ENCODE results near the gene PFAS. TPM values are rescaled to one million over a fixed set of nuclear protein-coding genes. Genes with fewer than 3 reads are reported as not detected.

PFAS gene
- total RNA-seq, 1 experiment from 2014 or later: 66.8 TPM

DNA sequence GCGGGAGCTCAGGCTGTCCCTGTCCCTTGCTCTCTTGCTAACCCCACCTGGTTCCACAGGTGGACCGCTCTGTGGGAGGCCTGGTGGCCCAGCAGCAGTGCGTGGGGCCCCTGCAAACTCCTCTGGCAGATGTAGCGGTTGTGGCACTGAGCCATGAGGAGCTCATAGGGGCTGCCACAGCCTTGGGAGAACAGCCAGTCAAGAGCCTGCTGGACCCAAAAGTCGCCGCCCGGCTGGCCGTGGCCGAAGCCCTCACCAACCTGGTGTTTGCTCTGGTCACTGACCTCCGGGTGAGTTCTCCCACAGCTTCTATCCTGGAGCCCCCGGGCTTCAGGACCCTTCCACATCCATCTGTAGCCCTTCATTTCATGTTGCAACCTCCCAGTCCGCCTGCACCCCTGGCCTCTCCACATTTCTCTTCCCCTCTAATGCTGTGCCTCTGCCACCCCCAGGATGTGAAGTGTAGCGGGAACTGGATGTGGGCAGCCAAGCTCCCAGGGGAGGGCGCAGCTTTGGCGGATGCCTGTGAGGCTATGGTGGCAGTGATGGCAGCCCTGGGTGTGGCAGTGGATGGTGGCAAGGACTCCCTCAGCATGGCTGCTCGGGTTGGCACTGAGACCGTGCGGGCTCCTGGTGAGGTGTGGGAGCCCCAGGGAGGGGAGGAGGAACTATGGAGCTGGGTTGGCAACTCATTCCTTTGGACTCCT lies 15.9 kb downstream of the PFAS start:
- H3K27ac Mint-ChIP-seq (ENCODE audit: unreplicated experiment): no peak overlapping the region
- peaks cover 33% of the 10 kb centered on the region for H3K36me3 Mint-ChIP-seq (ENCODE audit: insufficient read depth, unreplicated experiment)
- H3K27me3 Mint-ChIP-seq (ENCODE audit: unreplicated experiment): no peaks in the 10 kb centered on the region
- CTCF ChIA-PET: no interaction called here
- H3K4me1 Mint-ChIP-seq (ENCODE audit: low read depth, unreplicated experiment): no peaks in the 10 kb centered on the region
- no peak overlapping the region for H3K4me3 Mint-ChIP-seq (ENCODE audit: low read depth, unreplicated experiment)
- H3K9me3 Mint-ChIP-seq (ENCODE audit: low read depth, unreplicated experiment): no peaks in the 10 kb centered on the region
- no peak for DNase-seq
- BruUV-seq (replicated peaks): no TSS peak
- intact Hi-C loops (cut with micrococcal nuclease; ENCODE audit: unreplicated experiment): no loop called here
- TF ChIP-seq, protein P1, sequence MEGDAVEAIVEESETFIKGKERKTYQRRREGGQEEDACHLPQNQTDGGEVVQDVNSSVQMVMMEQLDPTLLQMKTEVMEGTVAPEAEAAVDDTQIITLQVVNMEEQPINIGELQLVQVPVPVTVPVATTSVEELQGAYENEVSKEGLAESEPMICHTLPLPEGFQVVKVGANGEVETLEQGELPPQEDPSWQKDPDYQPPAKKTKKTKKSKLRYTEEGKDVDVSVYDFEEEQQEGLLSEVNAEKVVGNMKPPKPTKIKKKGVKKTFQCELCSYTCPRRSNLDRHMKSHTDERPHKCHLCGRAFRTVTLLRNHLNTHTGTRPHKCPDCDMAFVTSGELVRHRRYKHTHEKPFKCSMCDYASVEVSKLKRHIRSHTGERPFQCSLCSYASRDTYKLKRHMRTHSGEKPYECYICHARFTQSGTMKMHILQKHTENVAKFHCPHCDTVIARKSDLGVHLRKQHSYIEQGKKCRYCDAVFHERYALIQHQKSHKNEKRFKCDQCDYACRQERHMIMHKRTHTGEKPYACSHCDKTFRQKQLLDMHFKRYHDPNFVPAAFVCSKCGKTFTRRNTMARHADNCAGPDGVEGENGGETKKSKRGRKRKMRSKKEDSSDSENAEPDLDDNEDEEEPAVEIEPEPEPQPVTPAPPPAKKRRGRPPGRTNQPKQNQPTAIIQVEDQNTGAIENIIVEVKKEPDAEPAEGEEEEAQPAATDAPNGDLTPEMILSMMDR (IDR thresholded peaks at IDR 0.05; ENCODE audit: unreplicated experiment): no peak

DNA sequence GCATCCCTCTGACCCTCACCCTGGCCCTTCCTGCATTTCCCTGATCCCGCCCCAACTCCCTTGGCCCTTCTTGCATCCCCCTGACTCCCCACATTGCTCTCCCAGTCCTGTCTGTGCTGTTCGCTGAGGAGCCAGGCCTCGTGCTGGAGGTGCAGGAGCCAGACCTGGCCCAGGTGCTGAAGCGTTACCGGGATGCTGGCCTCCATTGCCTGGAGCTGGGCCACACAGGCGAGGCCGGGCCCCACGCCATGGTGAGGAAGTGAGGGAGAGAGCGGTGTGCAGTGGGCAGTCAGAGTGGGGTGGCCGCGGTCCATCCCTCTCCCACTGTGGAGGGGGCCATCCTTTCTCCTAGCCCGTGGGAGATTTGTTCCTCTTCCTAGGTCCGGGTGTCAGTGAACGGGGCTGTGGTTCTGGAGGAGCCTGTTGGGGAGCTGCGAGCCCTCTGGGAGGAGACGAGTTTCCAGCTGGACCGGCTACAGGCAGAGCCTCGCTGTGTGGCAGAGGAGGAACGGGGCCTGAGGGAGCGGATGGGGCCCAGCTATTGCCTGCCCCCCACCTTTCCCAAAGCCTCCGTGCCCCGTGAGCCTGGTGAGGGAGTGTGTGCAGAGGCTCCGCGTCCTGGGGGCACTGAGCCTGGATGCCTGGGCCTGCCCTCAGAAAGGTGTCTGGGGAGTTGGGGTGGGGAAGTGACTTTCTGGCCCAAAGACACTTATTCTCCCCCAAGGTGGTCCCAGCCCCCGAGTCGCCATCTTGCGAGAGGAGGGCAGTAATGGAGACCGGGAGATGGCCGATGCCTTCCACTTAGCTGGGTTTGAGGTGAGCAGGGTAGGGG lies 17.8 kb downstream of the PFAS start:
- H3K27me3 Mint-ChIP-seq (ENCODE audit: unreplicated experiment): no peaks in the 10 kb centered on the region
- intact Hi-C loops (cut with micrococcal nuclease; ENCODE audit: unreplicated experiment): no loop called here
- H3K36me3 Mint-ChIP-seq (ENCODE audit: insufficient read depth, unreplicated experiment): peaks cover 38% of the 10 kb centered on the region
- CTCF ChIA-PET: no interaction called here
- no peak overlapping the region for H3K4me3 Mint-ChIP-seq (ENCODE audit: low read depth, unreplicated experiment)
- H3K9me3 Mint-ChIP-seq (ENCODE audit: low read depth, unreplicated experiment): no peaks in the 10 kb centered on the region
- TF ChIP-seq, protein P1 (IDR thresholded peaks at IDR 0.05; ENCODE audit: unreplicated experiment): no peak
- BruUV-seq (replicated peaks): no TSS peak
- H3K27ac Mint-ChIP-seq (ENCODE audit: unreplicated experiment): no peak overlapping the region
- H3K4me1 Mint-ChIP-seq (ENCODE audit: low read depth, unreplicated experiment): no peaks in the 10 kb centered on the region
- no peak for DNase-seq

DNA sequence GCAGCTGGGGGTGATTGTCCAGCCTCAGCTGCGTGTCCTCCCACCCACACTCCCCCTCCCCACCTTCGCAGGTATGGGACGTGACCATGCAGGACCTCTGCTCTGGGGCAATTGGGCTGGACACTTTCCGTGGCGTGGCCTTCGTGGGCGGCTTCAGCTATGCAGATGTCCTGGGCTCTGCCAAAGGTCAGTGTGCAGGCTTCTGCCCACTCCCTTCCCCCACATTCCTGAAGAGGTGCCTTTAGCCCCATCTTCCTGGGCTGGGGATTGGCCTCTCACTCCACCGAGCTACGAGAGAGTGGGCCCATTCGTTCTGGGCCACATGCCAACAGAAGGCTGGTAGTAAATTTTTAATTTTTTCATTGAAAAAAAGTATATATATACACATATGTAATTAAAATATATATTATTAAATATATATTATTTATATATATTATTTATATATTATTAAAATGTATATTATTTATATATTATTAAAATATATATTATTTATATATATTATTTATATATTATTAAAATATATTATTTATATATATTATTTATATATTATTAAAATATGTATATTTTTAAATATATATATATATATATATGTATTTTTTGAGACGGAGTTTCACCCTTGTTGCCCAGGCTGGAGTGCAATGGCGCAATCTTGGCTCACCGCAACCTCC lies 18.5 kb downstream of the PFAS start:
- no TSS peak for BruUV-seq (replicated peaks)
- TF ChIP-seq, protein P1 (IDR thresholded peaks at IDR 0.05; ENCODE audit: unreplicated experiment): no peak
- Mint-ChIP-seq H3K4me1 (ENCODE audit: low read depth, unreplicated experiment) (no peaks in the 10 kb centered on the region), H3K9me3 (ENCODE audit: low read depth, unreplicated experiment) (no peaks in the 10 kb centered on the region), H3K36me3 (ENCODE audit: insufficient read depth, unreplicated experiment) (peaks cover 39% of the 10 kb centered on the region), H3K27me3 (ENCODE audit: unreplicated experiment) (no peaks in the 10 kb centered on the region), H3K4me3 (ENCODE audit: low read depth, unreplicated experiment) (no peak overlapping the region), H3K27ac (ENCODE audit: unreplicated experiment) (no peak overlapping the region)
- intact Hi-C loops (cut with micrococcal nuclease; ENCODE audit: unreplicated experiment): no loop called here
- CTCF ChIA-PET: no interaction called here
- no peak for DNase-seq

DNA sequence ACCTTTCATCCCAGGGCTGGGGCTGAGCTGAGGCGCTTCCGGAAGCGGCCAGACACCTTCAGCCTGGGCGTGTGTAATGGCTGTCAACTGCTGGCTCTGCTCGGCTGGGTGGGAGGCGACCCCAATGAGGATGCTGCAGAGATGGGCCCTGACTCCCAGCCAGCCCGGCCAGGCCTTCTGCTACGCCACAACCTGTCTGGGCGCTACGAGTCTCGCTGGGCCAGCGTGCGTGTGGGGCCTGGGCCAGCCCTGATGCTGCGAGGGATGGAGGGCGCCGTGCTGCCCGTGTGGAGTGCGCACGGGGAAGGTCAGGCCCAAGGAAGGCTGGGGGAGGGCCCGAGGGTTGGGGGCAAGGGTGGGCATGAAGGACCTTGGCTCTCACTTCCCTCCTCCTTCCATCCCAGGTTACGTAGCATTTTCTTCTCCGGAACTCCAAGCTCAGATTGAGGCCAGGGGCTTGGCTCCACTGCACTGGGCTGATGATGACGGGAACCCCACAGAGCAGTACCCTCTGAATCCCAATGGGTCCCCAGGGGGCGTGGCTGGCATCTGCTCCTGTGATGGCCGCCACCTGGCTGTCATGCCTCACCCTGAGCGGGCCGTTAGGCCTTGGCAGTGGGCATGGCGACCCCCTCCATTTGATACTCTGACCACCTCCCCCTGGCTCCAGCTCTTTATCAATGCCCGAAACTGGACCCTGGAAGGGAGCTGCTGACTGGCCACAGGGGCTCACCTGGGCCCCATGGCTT lies 19.6 kb downstream of the PFAS start:
- Mint-ChIP-seq H3K27ac (ENCODE audit: unreplicated experiment) (no peak overlapping the region), H3K4me3 (ENCODE audit: low read depth, unreplicated experiment) (no peak overlapping the region)
- intact Hi-C loops (cut with micrococcal nuclease; ENCODE audit: unreplicated experiment): no loop called here

More for the DNA sequence above, 19.6 kb downstream of the PFAS start:
- Mint-ChIP-seq H3K4me1 (ENCODE audit: low read depth, unreplicated experiment) (peaks cover 10% of the 10 kb centered on the region), H3K36me3 (ENCODE audit: insufficient read depth, unreplicated experiment) (peaks cover 38% of the 10 kb centered on the region), H3K27me3 (ENCODE audit: unreplicated experiment) (no peaks in the 10 kb centered on the region), H3K9me3 (ENCODE audit: low read depth, unreplicated experiment) (no peaks in the 10 kb centered on the region)
- no peak for DNase-seq
- TF ChIP-seq, protein P1 (IDR thresholded peaks at IDR 0.05; ENCODE audit: unreplicated experiment): no peak
- CTCF ChIA-PET: no interaction called here
- BruUV-seq (replicated peaks): no TSS peak

All from Calu3 (cell line).